Measurements from ENCODE around the gene LAMC1. TPM values are rescaled to one million over a fixed set of nuclear protein-coding genes. Genes with fewer than 3 reads are reported as not detected.

Gene LAMC1
- total RNA-seq, 2 experiments from 2014 or later, result not detected

DNA sequence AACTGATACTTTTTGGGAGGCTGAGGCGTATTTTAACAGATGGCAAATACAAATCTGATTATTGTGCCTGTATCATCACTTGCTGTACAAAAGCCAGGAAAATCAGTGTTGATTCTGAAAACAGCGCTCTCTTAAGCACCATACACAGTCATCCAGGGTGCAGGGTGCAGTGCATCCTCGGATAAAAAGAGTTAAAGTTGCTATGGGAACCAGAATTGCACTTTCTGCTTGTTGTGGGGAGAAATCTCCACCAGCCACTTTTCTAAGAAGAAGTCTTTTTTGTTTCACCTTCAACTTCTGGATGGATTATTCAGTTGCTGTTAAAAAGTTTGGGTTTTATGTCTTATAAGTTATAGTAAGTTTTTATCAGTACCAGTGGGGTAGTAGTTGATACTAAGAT is 3.8 kb downstream of the LAMC1 start:
- ATAC-seq (ENCODE audit: poor library complexity) (no peak), DNase-seq (no peak)
- Histone ChIP-seq H3K4me3 (ENCODE audit: low read length) (no peak overlapping the region), H3K27ac (ENCODE audit: low read depth in 1 of 2, low read length in 2 of 2) (no peak overlapping the region), H3K27me3 (ENCODE audit: control insufficient read depth in 1 of 2, insufficient read depth in 2 of 2, low read length in 2 of 2) (peaks cover 40 to 79% of the 10 kb centered on the region in 2 experiments), H3K9me3 (ENCODE audit: control insufficient read depth in 1 of 2, insufficient read depth in 1 of 2, low read length in 2 of 2) (peaks cover 0 to 4% of the 10 kb centered on the region in 2 experiments), H3K36me3 (ENCODE audit: insufficient read depth, low read length) (no peaks in the 10 kb centered on the region), H3K4me1 (ENCODE audit: insufficient read depth, low read length) (peaks cover 17% of the 10 kb centered on the region)
- Mint-ChIP-seq H3K27ac (no peak overlapping the region), H3K27me3 (peaks cover 79% of the 10 kb centered on the region), H3K4me3 (no peak overlapping the region), H3K9me3 (no peaks in the 10 kb centered on the region), H3K36me3 (ENCODE audit: low read depth) (no peaks in the 10 kb centered on the region), H3K4me1 (ENCODE audit: low read depth) (peaks cover 12% of the 10 kb centered on the region)
- ChIA-PET CTCF (no interaction called here), POLR2A (no interaction called here)
- TF ChIP-seq, protein P1, sequence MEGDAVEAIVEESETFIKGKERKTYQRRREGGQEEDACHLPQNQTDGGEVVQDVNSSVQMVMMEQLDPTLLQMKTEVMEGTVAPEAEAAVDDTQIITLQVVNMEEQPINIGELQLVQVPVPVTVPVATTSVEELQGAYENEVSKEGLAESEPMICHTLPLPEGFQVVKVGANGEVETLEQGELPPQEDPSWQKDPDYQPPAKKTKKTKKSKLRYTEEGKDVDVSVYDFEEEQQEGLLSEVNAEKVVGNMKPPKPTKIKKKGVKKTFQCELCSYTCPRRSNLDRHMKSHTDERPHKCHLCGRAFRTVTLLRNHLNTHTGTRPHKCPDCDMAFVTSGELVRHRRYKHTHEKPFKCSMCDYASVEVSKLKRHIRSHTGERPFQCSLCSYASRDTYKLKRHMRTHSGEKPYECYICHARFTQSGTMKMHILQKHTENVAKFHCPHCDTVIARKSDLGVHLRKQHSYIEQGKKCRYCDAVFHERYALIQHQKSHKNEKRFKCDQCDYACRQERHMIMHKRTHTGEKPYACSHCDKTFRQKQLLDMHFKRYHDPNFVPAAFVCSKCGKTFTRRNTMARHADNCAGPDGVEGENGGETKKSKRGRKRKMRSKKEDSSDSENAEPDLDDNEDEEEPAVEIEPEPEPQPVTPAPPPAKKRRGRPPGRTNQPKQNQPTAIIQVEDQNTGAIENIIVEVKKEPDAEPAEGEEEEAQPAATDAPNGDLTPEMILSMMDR (IDR thresholded peaks at IDR 0.05), result no peak
- intact Hi-C loops (cut with DNase I, micrococcal nuclease), result no loop called here

DNA sequence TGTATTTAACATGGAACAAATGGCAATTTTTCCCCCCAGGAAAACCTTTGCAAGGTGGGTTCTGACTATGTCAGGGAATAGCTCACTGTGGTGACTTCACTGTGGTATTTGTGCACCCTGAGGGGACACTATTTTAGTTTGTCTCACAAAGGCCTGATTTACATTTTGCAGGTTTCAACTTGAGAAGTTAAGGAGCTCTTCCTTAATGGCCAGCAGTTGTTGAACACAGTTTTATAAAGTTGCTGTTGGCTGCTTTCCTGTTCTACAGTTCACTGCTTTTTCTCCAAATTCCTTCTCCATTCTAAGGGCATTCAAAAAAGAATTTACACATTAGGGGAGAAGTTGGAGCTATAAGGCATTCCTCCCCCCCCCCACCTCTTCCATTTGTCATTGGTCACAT is 4.6 kb downstream of the LAMC1 start:
- CTCF ChIA-PET, result no interaction called here
- Histone ChIP-seq H3K27me3 (ENCODE audit: control insufficient read depth in 1 of 2, insufficient read depth in 2 of 2, low read length in 2 of 2) (peaks cover 38 to 79% of the 10 kb centered on the region in 2 experiments), H3K4me3 (ENCODE audit: low read length) (no peak overlapping the region), H3K36me3 (ENCODE audit: insufficient read depth, low read length) (no peaks in the 10 kb centered on the region), H3K9me3 (ENCODE audit: control insufficient read depth in 1 of 2, insufficient read depth in 1 of 2, low read length in 2 of 2) (peaks cover 0 to 4% of the 10 kb centered on the region in 2 experiments), H3K4me1 (ENCODE audit: insufficient read depth, low read length) (peaks cover 10% of the 10 kb centered on the region), H3K27ac (ENCODE audit: low read depth in 1 of 2, low read length in 2 of 2) (no peak overlapping the region)
- POLR2A ChIA-PET, result no interaction called here
- Mint-ChIP-seq H3K4me3 (no peak overlapping the region), H3K27me3 (peaks cover 81% of the 10 kb centered on the region), H3K4me1 (ENCODE audit: low read depth) (peaks cover 12% of the 10 kb centered on the region), H3K27ac (no peak overlapping the region), H3K9me3 (no peaks in the 10 kb centered on the region), H3K36me3 (ENCODE audit: low read depth) (no peaks in the 10 kb centered on the region)
- TF ChIP-seq, protein P1 (IDR thresholded peaks at IDR 0.05), result no peak
- intact Hi-C loops (cut with DNase I, micrococcal nuclease), result no loop called here
- no peak for ATAC-seq (ENCODE audit: poor library complexity)
- no peak for DNase-seq

DNA sequence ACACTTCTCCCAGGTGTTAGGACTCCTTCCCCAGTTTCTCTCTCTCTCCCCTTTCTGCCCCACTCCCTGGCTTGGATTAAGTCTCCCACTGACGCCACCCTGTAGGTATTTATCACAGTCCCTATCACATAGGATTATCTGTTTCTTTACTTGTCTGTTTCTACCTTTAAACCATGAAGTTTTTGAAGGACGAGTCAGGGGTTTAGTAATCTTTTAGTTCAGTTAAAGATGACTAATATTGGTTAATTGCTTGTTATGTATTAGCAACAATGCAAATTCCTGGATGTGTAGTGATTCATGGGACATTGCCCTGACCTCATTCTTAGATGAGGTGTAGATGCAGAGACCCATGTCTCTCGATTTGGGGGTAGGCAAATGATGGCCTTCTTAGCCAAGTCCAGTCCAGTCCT is 6.4 kb downstream of the LAMC1 start:
- H3K4me3 Mint-ChIP-seq, result no peak overlapping the region
- H3K36me3 Mint-ChIP-seq (ENCODE audit: low read depth), result no peaks in the 10 kb centered on the region
- Histone ChIP-seq H3K9me3 (ENCODE audit: control insufficient read depth in 1 of 2, insufficient read depth in 1 of 2, low read length in 2 of 2) (no peaks in the 10 kb centered on the region), H3K27ac (ENCODE audit: low read depth in 1 of 2, low read length in 2 of 2) (no peak overlapping the region), H3K36me3 (ENCODE audit: insufficient read depth, low read length) (no peaks in the 10 kb centered on the region), H3K27me3 (ENCODE audit: control insufficient read depth in 1 of 2, insufficient read depth in 2 of 2, low read length in 2 of 2) (peaks cover 28 to 70% of the 10 kb centered on the region in 2 experiments), H3K4me1 (ENCODE audit: insufficient read depth, low read length) (peaks cover 7% of the 10 kb centered on the region), H3K4me3 (ENCODE audit: low read length) (no peak overlapping the region)
- H3K27me3 Mint-ChIP-seq, result peaks cover 87% of the 10 kb centered on the region
- DNase-seq, result no peak
- H3K9me3 Mint-ChIP-seq, result no peaks in the 10 kb centered on the region
- ChIA-PET CTCF (no interaction called here), POLR2A (no interaction called here)
- peaks cover 17% of the 10 kb centered on the region for H3K4me1 Mint-ChIP-seq (ENCODE audit: low read depth)
- ATAC-seq (ENCODE audit: poor library complexity), result no peak
- intact Hi-C loops (cut with DNase I, micrococcal nuclease), result no loop called here
- H3K27ac Mint-ChIP-seq, result no peak overlapping the region
- TF ChIP-seq, protein P1 (IDR thresholded peaks at IDR 0.05), result no peak

Data from CD4-positive, alpha-beta T cell (primary cell).